Measurements from ENCODE around the gene ICOS.

GRCh38 chr2:203996692-203997091 lies 60.1 kb downstream of the ICOS start:
- TF ChIP-seq, protein P1, sequence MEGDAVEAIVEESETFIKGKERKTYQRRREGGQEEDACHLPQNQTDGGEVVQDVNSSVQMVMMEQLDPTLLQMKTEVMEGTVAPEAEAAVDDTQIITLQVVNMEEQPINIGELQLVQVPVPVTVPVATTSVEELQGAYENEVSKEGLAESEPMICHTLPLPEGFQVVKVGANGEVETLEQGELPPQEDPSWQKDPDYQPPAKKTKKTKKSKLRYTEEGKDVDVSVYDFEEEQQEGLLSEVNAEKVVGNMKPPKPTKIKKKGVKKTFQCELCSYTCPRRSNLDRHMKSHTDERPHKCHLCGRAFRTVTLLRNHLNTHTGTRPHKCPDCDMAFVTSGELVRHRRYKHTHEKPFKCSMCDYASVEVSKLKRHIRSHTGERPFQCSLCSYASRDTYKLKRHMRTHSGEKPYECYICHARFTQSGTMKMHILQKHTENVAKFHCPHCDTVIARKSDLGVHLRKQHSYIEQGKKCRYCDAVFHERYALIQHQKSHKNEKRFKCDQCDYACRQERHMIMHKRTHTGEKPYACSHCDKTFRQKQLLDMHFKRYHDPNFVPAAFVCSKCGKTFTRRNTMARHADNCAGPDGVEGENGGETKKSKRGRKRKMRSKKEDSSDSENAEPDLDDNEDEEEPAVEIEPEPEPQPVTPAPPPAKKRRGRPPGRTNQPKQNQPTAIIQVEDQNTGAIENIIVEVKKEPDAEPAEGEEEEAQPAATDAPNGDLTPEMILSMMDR (conservative IDR thresholded peaks at IDR 0.05; ENCODE audit: low read length): no peak
- TF ChIP-seq EZH2phosphoT487 (IDR thresholded peaks at IDR 0.05; ENCODE audit: borderline replicate concordance): no peak
